Astrocyte (in vitro differentiated cells and primary cell): ENCODE measurements around the gene NCOA3.

Source experiments
- EZH2 ChIP-seq: IDR thresholded peaks from 2 replicates; pipeline ENCODE4 v1.6.1; 2012; ENCODE audit warnings: mild to moderate bottlenecking, low read length, inconsistent platforms; ENCODE audit not compliant: insufficient read depth
- TF ChIP-seq, protein P1 (sequence below): IDR thresholded peaks from 2 replicates; pipeline ENCODE4 v1.5.1; 2011; ENCODE audit warnings: low read depth, mild to moderate bottlenecking, inconsistent platforms, low read length, moderate library complexity; ENCODE audit not compliant: insufficient read depth

- TF ChIP-seq, protein P1, sequence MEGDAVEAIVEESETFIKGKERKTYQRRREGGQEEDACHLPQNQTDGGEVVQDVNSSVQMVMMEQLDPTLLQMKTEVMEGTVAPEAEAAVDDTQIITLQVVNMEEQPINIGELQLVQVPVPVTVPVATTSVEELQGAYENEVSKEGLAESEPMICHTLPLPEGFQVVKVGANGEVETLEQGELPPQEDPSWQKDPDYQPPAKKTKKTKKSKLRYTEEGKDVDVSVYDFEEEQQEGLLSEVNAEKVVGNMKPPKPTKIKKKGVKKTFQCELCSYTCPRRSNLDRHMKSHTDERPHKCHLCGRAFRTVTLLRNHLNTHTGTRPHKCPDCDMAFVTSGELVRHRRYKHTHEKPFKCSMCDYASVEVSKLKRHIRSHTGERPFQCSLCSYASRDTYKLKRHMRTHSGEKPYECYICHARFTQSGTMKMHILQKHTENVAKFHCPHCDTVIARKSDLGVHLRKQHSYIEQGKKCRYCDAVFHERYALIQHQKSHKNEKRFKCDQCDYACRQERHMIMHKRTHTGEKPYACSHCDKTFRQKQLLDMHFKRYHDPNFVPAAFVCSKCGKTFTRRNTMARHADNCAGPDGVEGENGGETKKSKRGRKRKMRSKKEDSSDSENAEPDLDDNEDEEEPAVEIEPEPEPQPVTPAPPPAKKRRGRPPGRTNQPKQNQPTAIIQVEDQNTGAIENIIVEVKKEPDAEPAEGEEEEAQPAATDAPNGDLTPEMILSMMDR: no peak
- no peak for TF ChIP-seq EZH2
These were observed 146.3 kb downstream of the NCOA3 start for GRCh38 chr20:47647994-47648393.
